ENCODE measurements around the gene MAPRE3.

GRCh38 chr2:27019931-27020855, 49.8 kb downstream of the MAPRE3 start:
- TF ChIP-seq GATA3 (IDR thresholded peaks at IDR 0.05; ENCODE audit: low read depth, low read length) = no peak
- TF ChIP-seq GATA2 (IDR thresholded peaks at IDR 0.05; ENCODE audit: low read depth, low read length) = no peak
